ENCODE measurements around the gene CCDC33.

Gene CCDC33

GRCh38 chr15:74380361-74381189, 144.4 kb downstream of the CCDC33 start:
- DNase-seq (ENCODE audit: low read depth in 2 of 2): no peak

GRCh38 chr15:74381190-74381453, 145.0 kb downstream of the CCDC33 start:
- DNase-seq (ENCODE audit: low read depth in 2 of 2): no peak

- DNase-seq (ENCODE audit: low read depth in 2 of 2): no peak
Measured at GRCh38 chr15:74381481-74381880, 145.4 kb downstream of the CCDC33 start.

GRCh38 chr15:74382004-74382816, 146.1 kb downstream of the CCDC33 start:
- DNase-seq (ENCODE audit: low read depth in 2 of 2): peak; percentile 41 to 63

GRCh38 chr15:74383286-74383685, 147.2 kb downstream of the CCDC33 start:
- DNase-seq (ENCODE audit: low read depth in 2 of 2): no peak

- peak; percentile 15 to 32 for DNase-seq (ENCODE audit: low read depth in 2 of 2)
Measured at GRCh38 chr15:74383695-74384565, 147.8 kb downstream of the CCDC33 start.

GRCh38 chr15:74384566-74384880, 148.4 kb downstream of the CCDC33 start:
- no peak for DNase-seq (ENCODE audit: low read depth in 2 of 2)

GRCh38 chr15:74384881-74385643, 148.9 kb downstream of the CCDC33 start:
- DNase-seq (ENCODE audit: low read depth in 2 of 2): peak in 1 of 2 donors; percentile 27

GRCh38 chr15:74385733-74386132, 149.6 kb downstream of the CCDC33 start:
- no peak for DNase-seq (ENCODE audit: low read depth in 2 of 2)
